NCI-H524 treated with DMSO at 0.1 percent for 48 hours (cell line): ENCODE data around the gene MSH2.
"Not testable (repeated sequence)": the region's sequence is repeated elsewhere in the genome, so short reads cannot be mapped to it uniquely, and the experiment has no call there.

ENCODE experiments used
- DNase-seq: peaks from one replicate; lab custom pipeline; 2025; lab: John Stamatoyannopoulos, UW

MSH2 gene

DNA sequence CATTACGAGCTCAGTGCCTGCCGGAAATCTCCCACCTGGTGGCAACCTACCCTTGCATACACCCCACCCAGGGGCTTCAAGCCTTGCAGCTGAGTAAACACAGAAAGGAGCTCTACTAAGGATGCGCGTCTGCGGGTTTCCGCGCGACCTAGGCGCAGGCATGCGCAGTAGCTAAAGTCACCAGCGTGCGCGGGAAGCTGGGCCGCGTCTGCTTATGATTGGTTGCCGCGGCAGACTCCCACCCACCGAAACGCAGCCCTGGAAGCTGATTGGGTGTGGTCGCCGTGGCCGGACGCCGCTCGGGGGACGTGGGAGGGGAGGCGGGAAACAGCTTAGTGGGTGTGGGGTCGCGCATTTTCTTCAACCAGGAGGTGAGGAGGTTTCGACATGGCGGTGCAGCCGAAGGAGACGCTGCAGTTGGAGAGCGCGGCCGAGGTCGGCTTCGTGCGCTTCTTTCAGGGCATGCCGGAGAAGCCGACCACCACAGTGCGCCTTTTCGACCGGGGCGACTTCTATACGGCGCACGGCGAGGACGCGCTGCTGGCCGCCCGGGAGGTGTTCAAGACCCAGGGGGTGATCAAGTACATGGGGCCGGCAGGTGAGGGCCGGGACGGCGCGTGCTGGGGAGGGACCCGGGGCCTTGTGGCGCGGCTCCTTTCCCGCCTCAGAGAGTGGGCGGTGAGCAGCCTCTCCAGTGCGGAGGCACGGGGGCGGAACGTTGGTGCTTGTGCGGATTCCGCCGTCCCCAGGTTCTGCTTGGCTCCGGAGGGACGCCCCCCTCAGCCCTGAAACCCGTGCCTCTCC lies at the start of gene MSH2:
Gene MSH2 (plus strand): TSS at position 352 of the 804 bp plus-strand sequence. CDS start 36 bp downstream, at position 388.
- peak; percentile 96 for DNase-seq

DNA sequence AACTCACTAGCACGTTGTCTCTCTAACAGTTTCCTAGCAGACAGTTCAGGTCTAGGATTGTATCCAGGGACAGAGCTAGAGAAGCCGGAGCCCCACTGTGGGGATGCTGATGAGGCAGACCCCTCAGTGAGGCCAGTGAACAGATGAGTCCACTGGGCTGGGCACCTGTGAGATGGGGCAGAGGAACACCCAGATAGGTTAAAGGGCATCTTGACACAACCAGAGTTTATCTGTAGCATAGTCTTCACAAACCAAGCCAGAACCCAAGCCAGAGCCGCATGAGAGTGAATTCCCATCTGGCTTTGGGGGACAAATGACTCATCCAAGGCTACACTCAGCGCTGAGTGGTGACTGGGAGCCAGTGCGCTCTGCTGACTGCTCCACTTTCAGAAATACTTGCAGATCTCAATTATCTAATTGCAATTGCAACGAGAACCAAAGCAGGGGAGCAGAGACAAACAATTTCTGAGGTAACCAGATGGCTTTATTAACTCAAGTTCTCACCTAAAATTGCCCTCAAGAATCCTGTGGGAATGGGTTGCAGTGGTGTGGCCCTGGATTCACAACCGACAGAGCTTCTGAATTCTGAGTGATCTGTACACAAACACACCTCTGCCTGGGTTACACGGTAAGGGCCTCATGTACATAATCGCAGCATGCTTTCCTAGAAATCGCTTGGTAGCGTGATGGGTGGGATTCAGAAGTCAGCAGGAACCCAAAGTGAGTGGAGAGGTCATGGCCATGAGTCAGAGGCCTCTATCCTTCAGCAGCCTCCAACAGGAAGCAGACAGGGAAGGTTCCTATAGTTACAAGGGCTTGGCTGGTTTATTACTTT lies 48.7 kb upstream of the MSH2 start:
- DNase-seq, result no peak

DNA sequence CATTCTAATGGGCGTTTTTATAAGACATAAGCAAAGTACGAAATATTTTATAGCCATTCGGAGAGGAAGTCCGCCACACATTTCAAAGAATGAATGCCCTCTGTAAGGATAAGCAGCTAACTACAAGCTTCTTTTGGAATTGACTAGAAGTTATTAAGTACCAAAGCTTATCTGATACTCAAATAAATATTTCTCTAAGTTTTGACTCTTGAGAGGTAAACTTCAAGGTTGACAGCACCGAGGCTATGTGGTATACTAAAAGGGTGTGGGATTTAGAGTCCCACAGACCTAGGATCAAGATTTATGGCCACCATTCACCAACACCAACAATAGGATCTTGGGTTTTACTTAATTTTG lies 48.1 kb upstream of the MSH2 start:
- DNase-seq, result no peak

DNA sequence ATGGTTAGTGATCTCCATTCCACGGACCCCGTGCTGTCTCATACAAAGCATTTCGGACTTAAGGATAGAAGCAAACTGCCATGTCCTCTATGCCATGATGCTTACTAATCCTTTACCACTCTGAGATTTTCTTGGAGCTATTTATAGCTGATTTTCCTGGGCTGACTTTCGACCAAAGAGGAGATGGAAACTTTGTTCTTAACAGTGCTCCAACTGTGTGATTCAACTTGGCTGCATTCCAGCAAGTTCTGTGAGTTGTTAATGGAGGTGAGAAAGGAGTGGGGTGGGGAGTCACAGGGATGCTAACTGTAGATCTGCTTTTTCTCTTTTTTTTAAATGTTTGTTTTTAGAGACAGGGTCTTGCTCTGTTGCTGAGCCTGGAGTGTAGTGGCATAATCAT lies 45.5 kb upstream of the MSH2 start:
- DNase-seq, result no peak

DNA sequence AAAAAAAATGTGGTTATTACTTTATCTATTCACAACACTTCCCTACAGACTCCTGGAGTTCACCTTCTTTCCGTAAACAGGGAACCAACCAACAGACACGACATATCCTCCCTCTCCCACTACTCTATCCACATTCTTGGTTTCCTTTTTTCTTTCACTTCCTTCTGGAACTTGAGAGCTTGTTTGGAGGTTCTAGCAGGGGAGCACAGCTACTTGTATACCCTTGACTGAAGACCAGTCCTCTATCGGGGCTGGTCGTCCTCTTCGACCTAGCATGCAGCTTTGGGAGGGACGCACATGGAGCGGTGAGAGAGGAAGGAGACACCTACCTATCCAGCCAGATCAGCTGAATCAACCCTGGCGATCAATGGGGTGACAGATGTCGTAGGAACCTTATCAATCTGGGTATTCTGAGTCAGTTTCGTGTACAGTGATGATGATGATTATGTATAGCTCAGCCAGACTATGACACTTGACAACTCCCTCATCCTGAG lies 43.5 kb upstream of the MSH2 start:
- no peak for DNase-seq

DNA sequence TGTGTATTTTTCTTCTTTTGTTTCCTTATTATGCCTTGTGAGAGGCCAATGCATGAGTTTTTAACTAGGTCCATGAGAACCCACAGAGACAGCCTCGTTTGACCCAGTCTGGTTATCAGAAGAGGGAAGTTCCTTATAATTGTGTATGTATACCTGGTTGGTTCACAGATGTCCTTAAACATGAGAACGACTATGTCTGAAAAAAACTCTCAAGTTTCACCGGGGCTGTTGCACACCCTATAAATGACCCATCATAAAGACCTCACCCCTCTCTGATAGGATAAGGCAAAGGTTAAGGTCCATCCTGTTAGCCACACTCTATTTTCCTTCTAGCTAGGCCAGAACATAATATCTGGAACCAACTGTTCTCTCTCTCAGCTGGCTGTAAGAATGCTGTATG lies 42.7 kb upstream of the MSH2 start:
- no peak for DNase-seq

DNA sequence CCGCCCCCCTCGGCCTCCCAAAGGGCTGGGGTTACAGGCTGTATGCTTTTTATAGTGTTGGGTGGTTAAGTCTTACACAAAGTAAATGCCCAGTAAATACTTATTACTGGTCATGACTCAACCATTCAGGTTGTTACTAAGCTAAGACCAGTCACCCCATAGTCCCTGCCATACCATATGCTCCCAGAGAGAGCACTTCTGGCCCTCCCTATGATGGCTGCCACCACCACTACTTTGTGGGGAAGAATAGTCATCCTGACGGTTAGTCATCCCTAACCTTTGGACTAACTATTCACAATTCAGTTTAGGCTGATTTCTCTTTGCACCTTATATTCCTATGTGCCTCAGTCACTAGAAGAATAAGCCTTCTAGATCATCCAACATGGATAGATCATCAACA lies 42.0 kb upstream of the MSH2 start:
- DNase-seq, result no peak

DNA sequence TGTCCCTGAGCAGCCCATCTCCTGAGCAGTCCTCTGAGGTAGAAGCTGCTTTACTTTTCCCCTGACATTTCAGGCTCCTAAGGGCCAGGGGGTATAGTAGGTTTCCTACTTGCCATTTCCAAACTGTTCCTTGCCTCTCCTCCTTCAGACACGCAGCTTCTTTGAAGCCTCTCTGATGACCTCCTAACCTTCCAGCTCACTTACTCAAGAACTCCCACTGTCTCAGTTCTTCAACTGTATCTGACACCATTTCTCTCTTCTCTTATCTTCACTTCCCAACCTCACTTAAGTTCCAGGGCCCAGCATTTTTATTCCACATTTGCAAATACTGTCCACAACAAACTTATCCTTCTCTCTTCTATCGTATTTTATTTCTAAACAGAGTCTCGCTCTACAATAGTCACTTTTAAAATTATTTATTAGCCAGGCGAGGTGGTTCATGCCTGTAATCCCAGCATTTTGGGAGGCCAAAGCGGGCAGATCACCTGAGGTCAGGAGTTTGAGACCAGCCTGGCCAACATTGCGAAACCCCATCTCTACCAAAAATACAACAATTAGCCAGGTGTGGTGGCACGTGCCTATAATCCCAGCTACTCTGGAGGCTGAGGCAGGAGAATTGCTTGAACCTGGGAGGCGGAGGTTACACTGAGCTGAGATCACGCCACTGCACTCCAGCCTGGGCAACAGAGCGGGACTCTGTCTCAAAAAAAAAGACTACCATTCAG lies 41.3 kb upstream of the MSH2 start:
- DNase-seq, result not testable (repeated sequence)

DNA sequence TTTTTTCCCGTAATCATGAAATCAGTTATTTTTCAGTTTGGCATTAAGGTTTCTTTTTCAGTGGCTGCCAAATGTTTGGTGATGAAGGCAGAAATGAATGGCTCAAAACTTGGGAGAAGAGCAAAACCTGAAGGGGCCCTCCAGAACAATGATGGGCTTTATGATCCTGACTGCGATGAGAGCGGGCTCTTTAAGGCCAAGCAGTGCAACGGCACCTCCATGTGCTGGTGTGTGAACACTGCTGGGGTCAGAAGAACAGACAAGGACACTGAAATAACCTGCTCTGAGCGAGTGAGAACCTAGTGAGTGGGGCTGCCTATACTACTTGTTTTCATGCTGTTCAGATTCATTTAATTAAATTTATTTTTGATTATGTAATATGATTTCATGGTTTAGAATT lies 29.2 kb upstream of the MSH2 start:
- DNase-seq, result no peak

DNA sequence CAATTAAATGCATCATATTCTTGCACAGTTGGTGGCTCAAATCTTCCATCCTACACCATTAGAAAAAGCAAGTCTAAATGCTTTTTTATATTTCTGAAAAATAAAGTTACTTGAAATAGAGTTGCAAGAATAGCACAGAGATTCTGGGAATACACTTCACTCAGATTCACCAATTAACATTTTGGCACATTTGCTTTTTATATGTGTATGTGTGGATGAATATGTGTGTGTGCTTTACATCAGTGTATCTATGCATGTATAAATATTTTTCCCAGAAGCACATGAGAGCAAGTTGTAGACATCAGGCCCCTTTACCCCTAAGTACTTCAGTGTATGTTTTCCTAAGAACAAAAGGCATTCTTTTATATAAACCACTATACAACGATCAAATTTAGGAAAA lies 27.6 kb upstream of the MSH2 start:
- no peak for DNase-seq

DNA sequence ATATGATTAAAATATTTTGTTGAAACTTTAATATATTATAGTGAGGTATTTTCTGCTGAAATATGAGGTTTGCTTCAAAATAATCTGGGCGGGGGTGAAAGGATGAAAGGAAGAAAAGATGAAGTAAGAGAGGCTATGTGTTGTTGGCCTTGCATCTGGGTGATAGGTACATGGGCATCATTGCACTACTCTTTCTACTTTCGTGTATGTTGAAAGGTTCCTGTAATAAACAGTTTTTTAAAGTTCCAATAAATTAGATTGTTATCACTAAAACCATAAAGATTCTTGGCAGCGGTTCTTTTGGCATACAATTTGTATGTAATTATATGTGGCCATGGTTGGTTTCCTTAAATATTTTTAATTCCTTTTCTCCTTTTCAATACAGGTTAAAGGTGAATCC lies 23.6 kb upstream of the MSH2 start:
- DNase-seq, result no peak

DNA sequence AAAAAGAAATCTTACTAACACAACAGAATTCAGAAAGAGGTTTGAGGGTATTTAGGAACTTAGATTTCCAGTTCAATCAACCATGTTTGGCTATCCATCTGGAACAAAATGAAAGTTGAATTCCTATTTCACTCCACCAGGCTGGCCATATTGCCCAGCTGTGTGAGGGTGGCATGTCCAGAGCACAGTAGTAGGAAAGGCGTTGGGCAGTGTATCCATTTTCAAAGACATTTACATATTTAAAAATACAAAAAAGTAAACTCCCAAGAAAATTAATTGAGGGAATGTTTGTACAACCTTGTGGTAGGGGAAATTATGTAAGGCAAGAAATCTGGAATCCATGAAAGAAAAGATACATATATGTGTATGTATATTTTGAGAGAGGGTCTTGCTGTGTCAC lies 21.5 kb upstream of the MSH2 start:
- no peak for DNase-seq

DNA sequence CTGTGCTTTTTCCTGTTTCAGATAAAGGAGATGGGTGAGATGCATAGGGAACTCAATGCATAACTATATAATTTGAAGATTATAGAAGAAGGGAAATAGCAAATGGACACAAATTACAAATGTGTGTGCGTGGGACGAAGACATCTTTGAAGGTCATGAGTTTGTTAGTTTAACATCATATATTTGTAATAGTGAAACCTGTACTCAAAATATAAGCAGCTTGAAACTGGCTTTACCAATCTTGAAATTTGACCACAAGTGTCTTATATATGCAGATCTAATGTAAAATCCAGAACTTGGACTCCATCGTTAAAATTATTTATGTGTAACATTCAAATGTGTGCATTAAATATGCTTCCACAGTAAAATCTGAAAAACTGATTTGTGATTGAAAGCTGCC lies 16.4 kb upstream of the MSH2 start:
- DNase-seq, result no peak

DNA sequence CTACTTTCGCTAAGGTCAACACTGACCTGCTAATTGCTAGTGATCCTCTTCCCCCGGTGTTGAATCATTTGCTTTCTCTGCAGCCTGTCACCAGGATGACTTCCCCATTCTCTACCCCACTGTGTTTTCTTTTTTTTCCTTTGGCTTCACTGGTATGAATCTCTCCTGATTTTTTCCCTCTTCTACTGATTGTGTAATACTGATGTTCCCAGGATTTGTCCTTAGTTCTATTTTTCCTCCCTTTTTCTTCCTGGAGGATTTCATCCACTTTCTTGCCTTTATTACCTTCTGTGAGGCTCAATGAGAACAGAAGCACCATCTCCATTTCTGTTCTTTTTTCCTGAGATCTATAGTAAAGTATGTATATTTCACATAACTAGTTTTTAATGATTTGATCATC lies 14.1 kb upstream of the MSH2 start:
- DNase-seq, result no peak

DNA sequence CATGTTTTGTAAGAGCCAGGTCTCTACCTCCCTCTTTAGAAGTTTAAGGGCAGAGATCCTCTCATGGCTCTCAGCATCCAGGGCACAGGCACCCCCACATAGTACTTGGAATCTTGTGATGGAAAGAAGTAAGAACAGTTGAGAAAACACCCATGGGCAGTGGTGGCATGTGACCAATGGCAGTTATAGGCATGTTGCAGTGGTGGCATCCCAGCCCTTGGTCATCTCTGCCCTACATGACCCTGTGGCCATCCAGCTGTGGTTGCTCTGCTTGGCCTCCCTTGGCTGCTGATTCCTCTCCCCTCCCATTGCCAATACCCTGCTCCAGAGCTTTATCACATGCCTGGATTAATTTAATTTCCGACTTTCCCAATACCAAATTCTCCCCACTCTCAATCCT lies 13.3 kb upstream of the MSH2 start:
- DNase-seq, result no peak

DNA sequence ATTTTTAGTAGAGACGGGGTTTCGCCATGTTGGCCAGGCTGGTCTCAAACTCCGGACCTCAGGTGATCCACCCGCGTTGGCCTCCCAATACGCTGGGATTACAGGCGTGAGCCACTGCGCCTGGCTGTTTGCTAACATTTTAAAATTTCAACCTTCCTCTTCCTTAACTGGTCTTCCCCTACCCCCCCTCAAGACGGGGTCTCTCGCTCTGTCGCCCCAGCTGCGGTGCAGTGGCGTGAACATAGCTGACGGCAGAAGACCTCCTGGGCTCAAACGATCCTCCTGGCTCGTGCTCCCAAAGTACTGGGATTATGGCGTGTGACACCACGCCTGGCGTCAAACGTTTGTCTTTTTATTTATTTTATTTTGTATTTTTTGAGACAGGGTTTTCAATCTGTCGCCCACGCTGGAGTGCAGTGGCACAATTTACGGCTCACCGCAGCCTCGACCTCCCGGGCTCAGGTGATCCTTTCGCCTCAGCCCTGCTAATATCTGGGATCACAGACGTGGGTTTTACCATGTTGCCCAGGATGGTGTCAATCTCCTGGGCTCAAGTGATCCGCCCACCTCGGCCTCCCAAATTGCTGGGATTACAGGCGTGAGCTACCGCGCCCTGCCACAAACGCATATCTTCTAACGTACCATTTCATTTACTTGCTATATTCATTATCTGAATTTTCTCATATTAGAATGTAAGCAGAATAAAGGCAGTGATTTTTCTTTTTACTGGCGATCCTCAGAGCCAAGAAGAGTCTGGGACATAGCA lies 984 bp upstream of the MSH2 start:
- DNase-seq, result no peak

DNA sequence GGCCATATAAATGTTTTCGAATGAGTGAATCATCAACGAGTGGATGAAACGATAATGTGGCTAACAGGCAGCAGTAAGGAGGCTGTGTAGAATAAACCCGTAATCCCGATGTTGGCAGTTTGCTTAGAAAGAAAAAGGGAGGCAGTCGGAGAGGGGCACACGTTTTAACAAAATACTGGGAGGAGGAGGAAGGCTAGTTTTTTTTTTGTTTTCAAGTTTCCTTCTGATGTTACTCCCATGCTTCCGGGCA lies 476 bp upstream of the MSH2 start:
- DNase-seq, result no peak

DNA sequence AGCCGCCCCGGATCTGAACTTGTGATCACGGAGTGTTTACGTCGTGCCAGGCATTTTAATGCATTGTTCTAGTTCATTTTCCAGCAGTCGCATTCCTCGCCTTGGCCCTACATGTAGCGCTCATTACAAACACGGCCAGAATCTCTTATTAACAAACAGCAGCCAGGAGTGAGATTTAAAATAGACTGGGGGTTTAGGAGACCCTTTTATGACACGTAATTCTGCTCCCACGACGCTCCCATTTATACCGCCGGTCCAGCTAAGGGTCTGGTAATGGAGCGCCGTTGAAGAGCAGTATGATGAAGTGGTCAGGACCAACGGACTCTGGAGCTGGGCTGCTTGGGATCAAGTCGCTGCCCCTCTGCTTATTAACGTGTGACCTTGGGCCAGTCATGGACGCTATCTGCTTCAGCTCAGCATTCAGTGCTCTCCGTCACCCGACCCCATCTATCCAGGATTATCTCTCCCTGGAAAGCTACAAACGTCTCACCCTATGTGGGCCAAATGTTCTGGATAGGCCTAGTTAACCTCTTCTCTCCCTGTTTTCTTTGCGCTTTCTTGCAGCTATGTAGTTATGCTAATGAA lies 745 bp downstream of the MSH2 start:
- no peak for DNase-seq

DNA sequence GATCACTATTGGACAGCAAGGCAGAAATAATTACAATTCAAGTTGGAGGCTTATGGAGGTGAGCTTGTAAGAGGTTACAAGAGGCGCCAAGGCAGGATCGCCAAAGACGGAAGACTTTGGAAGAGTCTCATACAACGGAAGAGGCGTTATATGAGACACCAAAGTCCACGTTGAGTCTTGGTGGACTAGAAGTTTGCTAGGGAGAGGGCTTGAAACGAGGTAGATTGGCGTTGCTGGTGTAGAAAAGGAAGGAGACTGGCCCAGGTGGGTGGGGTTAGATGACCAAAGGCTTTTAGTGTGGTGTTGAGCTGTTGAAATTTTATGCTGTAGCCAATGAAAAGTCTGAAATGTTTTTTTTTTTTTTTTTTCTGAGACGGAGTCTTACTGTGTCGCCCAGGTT lies 1.4 kb downstream of the MSH2 start:
- no peak for DNase-seq

DNA sequence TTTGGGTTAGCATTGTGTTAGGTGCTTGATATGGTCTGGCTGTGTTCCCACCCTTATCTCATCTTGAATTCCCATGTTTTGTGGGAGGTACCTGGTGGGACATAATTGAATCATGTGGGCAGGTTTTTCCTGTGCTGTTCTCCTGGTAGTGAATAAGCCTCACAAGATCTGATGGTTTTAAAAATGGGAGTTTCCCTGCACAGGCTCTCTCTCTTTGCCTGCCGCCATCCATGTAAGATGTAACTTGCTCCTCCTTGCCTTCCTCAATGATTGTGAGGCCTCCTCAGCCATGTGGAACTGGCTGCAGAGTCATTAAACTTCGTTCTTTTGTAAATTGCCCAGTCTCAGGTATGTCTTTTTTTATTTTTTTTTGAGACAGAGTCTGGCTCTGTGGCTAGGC lies 2.8 kb downstream of the MSH2 start:
- no peak for DNase-seq

DNA sequence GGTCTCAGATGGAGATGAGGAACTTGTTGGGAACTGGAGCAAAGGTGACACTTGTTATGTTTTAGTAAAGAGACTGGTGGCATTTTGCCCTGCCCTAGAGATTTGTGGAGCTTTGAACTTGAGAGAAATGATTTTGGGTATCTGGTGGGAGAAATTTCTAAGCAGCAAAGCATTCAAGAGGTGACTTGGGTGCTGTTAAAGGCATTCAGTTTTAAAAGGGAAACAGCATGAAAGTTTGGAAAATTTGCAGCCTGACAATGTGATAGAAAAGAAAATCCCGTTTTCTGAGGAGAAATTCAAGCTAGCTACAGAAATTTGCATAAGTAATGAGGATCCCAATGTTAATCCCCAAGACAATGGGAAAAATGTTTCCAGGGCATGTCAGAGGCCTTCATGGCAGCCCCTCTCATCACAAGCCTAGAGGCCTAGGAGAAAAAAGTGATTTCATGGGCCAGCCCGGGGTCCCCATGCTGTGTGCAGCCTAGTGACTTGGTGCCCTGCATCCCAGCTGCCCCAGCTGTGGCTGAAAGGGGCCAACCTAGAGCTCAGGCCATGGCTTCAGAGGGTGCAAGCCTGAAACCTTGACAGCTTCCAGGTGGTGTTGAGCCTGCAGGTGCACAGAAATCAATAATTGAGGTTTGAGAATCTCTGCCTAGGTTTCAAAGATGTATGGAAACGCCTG lies 3.8 kb downstream of the MSH2 start:
- DNase-seq, result not testable (repeated sequence)
